Stimulated activated CD4-positive, alpha-beta T cell treated with anti-CD3 and anti-CD28 coated beads, Interleukin-1b, Interleukin-23, amount 100 ng/mL, for 24 hours (primary cell): Measurements from ENCODE around the gene CWC27.

ENCODE experiments used
- DNase-seq, 4 experiments: peaks; one replicate each; pipeline ENCODE4 v3.0.0-alpha.2; 2020; ENCODE audit warnings: low read depth in 4 of 4, low spot score in 1 of 4

Gene CWC27

DNA sequence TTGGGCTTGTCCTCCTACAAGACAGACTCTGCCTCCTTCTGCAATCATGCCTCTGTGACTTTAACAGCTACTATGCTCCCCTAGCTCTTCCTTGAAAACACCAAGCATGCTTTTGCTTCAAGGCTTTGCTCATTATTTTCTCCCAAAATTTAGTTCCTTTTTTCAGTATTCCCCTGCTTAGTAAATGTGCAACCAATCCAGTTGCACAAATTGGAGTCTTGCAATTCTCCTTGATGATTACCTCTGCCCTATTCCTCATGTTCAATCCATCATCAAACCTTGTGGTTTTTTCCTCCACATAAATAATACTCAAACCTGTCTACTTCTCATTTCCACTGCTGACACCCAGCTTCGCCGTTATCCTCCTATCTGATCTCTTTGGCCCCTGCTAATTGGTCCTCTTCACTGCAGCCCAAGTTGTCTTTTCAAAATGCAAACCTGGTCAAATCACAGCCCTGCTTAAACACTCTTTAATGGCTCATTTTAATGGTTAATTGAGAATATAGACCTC lies 296.3 kb downstream of the CWC27 start:
- DNase-seq = no peak

DNA sequence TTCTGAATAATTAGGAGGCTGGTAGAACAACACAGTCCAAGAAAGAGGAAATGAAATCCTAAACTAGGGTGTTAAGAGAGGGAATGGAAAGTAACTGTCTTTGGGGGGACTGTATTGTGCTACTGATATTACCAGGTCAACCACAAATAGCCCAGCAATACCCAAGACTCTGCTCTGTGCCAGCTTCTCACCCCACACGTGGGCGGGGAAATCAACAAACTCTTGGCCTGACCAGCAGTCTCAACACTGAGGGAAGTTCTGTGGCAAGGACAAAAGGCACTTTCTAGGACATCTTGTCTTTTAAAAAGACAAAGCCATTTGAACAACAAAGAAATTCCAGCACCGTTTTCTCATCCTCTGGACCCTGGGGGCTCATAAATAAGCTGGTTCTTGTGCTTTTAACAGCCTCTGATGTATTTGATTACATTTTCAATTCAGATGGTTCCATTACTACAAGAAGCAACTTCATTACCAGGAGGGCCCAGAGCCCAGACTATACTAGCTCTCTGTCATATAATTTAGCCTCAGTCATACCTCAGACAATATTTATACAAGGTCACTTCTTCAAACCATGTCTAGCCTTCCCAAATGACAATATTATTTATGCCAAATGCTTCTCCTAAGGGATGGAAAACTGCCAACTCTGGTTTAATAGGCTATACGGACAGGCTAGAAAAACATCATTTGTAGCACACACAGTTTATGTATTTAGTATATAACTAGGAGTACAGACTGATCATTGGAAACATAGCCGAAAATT lies 297.8 kb downstream of the CWC27 start:
- no peak for DNase-seq

DNA sequence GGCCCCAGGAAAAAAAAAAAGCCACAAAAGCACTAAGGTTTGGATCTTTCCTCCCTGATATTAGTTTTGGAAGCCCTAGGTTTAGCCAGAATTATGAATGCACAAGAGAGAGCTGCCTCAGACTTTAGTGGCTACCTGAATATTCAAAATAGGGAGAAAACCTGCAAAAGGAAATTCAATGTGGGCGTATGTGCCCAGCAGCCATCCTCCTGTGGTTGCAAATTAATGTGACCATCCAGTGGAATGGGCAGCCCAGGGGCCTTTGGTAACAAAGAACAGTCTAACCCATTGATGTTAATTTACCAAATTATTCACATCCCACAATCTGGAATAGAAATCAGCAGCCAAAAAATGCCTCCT lies 298.4 kb downstream of the CWC27 start:
- DNase-seq = no peak
